Endothelial cell of umbilical vein (primary cell): Measurements from ENCODE around the gene IL36RN.

Experiments
- CTCF ChIP-seq, 2 donors: IDR thresholded peaks; 1 replicate in 1 of 2; 2 replicates in 1 of 2; pipeline ENCODE4 v1.5.1; 2011; ENCODE audit warnings: low read length in 2 of 2, mild to moderate bottlenecking in 2 of 2, moderate library complexity in 2 of 2, control low read depth in 1 of 2, inconsistent platforms in 1 of 2, low read depth in 1 of 2; ENCODE audit not compliant: insufficient read depth in 1 of 2; ENCODE audit errors: extremely low read depth in 1 of 2
- EZH2 ChIP-seq: IDR thresholded peaks from 2 replicates; pipeline ENCODE4 v1.6.1; 2012; ENCODE audit warnings: borderline replicate concordance, low read depth, mild to moderate bottlenecking, moderate library complexity, low read length, inconsistent platforms; ENCODE audit not compliant: severe bottlenecking
- FOS ChIP-seq: IDR thresholded peaks from 2 replicates; pipeline ENCODE4 v1.6.1; 2011; ENCODE audit warnings: mild to moderate bottlenecking, low read length, moderate library complexity, borderline replicate concordance; ENCODE audit not compliant: insufficient read depth
- MAX ChIP-seq: IDR thresholded peaks from 2 replicates; pipeline ENCODE4 v1.6.1; 2011; ENCODE audit not compliant: insufficient read depth, insufficient read length
- MYC ChIP-seq: IDR thresholded peaks from one replicate; pipeline ENCODE4 v1.6.1; 2011; ENCODE audit warnings: mild to moderate bottlenecking, low read depth, low read length
- POLR2A ChIP-seq: IDR thresholded peaks from 2 replicates; pipeline ENCODE4 v1.6.1; 2012; ENCODE audit warnings: low read depth, mild to moderate bottlenecking, control low read depth, low read length
- POLR2AphosphoS5 ChIP-seq: IDR thresholded peaks from 2 replicates; pipeline ENCODE4 v1.6.1; 2012; ENCODE audit warnings: low read depth, mild to moderate bottlenecking, control low read depth, low read length, moderate library complexity; ENCODE audit not compliant: insufficient read depth

DNA sequence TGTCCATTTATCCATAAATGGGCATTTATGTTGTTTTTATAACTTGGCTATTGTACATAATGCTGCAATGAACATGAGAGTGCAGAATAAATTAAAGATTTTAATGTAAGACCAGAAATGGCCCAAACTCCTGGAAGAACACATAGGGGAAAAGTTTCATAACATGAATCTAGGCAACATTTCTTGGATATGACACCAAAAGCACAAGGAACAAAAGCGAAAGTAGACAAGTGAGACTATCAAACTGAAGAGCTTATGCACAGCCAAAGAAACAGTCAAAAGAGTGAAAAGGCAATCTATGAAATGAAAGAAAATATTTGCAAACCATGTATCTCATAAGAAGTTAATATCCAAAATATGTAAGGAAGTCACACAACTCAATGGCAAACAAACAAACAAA, 47.9 kb upstream of the IL36RN start:
- no peak for TF ChIP-seq CTCF (IDR thresholded peaks at IDR 0.05; ENCODE audit: extremely low read depth in 1 of 2, insufficient read depth in 1 of 2, low read depth in 1 of 2, low read length in 2 of 2)
- no peak for TF ChIP-seq MAX
- TF ChIP-seq POLR2A, result no peak
- no peak for TF ChIP-seq MYC
- TF ChIP-seq EZH2, result no peak
- TF ChIP-seq POLR2AphosphoS5, result no peak
- TF ChIP-seq FOS, result no peak
